Testis (tissue), 2 donors: ENCODE data around the gene DEFB131B.
"Not testable (repeated sequence)": the region's sequence is repeated elsewhere in the genome, so short reads cannot be mapped to it uniquely, and the experiment has no call there.

Experiments used
- CTCF ChIP-seq, 3 experiments: fragments of 450-650 bp in 2 of 3; fragments of 200-600 bp in 1 of 3; sonication (generic) in 1 of 3; IDR thresholded peaks; one replicate each; pipeline ENCODE4 v1.5.1; 2016 to 2019; ENCODE audit warnings: antibody characterized with exemption in 3 of 3, mild to moderate bottlenecking in 2 of 3, moderate library complexity in 1 of 3
- POLR2A ChIP-seq: fragments of 450-650 bp; IDR thresholded peaks from one replicate; pipeline ENCODE4 v1.6.1; 2017; ENCODE audit warnings: antibody characterized with exemption, mild to moderate bottlenecking, moderate library complexity

GRCh38 chr11:71843355-71843754 lies 34.9 kb upstream of the DEFB131B start:
- not testable (repeated sequence) for TF ChIP-seq CTCF (IDR thresholded peaks at IDR 0.05); POLR2A
